Liver (tissue), 9 donors: Measurements from ENCODE around the gene BRSK2. TPM values are rescaled to one million over a fixed set of nuclear protein-coding genes. Genes with fewer than 3 reads are reported as not detected.

Experiments used
- DNase-seq: peaks from one replicate; pipeline ENCODE4 v3.0.0-alpha.2; 2017; ENCODE audit warnings: low spot score
- H3K27ac ChIP-seq, 2 donors: one replicate each; pipeline ENCODE4 v1.7.0; 2013; ENCODE audit warnings: inconsistent platforms in 2 of 2, low read length in 2 of 2, control low read depth in 1 of 2, low read depth in 1 of 2, mild to moderate bottlenecking in 1 of 2
- H3K27me3 ChIP-seq, 4 donors: one replicate each; pipeline versions ENCODE4 v1.6.1 to v1.7.0; 2013; ENCODE audit warnings: low read length in 3 of 4, inconsistent platforms in 1 of 4, mild to moderate bottlenecking in 1 of 4, moderate library complexity in 1 of 4; ENCODE audit not compliant: control insufficient read depth in 4 of 4, insufficient read depth in 4 of 4
- H3K36me3 ChIP-seq, 4 donors: one replicate each; pipeline versions ENCODE4 v1.6.1 to v1.7.0; 2013; ENCODE audit warnings: low read length in 3 of 4, mild to moderate bottlenecking in 3 of 4, low read depth in 1 of 4, moderate library complexity in 1 of 4; ENCODE audit not compliant: control insufficient read depth in 4 of 4, insufficient read depth in 3 of 4
- H3K4me1 ChIP-seq, 4 donors: one replicate each; pipeline versions ENCODE4 v1.6.1 to v1.7.0; 2013; ENCODE audit warnings: low read length in 3 of 4, mild to moderate bottlenecking in 3 of 4, moderate library complexity in 1 of 4; ENCODE audit not compliant: control insufficient read depth in 4 of 4, insufficient read depth in 4 of 4
- H3K4me3 ChIP-seq, 3 donors: one replicate each; pipeline versions ENCODE4 v1.6.1 to v1.7.0; 2013; ENCODE audit warnings: low read length in 3 of 3, control low read depth in 1 of 3, low read depth in 1 of 3, mild to moderate bottlenecking in 1 of 3
- H3K9ac ChIP-seq, 2 donors: one replicate each; pipeline ENCODE4 v1.7.0; 2013; ENCODE audit warnings: low read length in 2 of 2, mild to moderate bottlenecking in 2 of 2, moderate library complexity in 2 of 2, control low read depth in 1 of 2, low read depth in 1 of 2
- H3K9me3 ChIP-seq, 4 donors: one replicate each; pipeline versions ENCODE4 v1.6.1 to v1.7.0; 2013; ENCODE audit warnings: low read length in 3 of 4; ENCODE audit not compliant: control insufficient read depth in 4 of 4
- ATF3 ChIP-seq: IDR thresholded peaks from 2 replicates; pipeline ENCODE4 v1.6.1; 2016; ENCODE audit warnings: antibody characterized with exemption
- CTCF ChIP-seq: fragments of 150-350 bp; IDR thresholded peaks from 2 replicates; pipeline ENCODE4 v1.5.1; 2017; ENCODE audit warnings: improper control_type of control experiment, low read depth, low read length; ENCODE audit not compliant: missing input control
- EGR1 ChIP-seq, 2 donors: IDR thresholded peaks; 2 replicates each; pipeline ENCODE4 v1.6.1; 2016 to 2018; ENCODE audit warnings: antibody characterized with exemption in 2 of 2, low read depth in 2 of 2
- FOXA1 ChIP-seq: IDR thresholded peaks from 2 replicates; pipeline ENCODE4 v1.6.1; 2016; ENCODE audit warnings: antibody characterized with exemption
- FOXA2 ChIP-seq: IDR thresholded peaks from 2 replicates; pipeline ENCODE4 v1.6.1; 2016; ENCODE audit warnings: antibody characterized with exemption
- GABPA ChIP-seq, 2 donors: IDR thresholded peaks in 1 of 2; conservative IDR thresholded peaks in 1 of 2; 2 replicates each; pipeline ENCODE4 v1.6.1; 2016; ENCODE audit warnings: antibody characterized with exemption in 2 of 2, mild to moderate bottlenecking in 1 of 2, moderate library complexity in 1 of 2
- HNF4A ChIP-seq, 2 donors: conservative IDR thresholded peaks; 2 replicates each; pipeline ENCODE4 v1.6.1; 2016; ENCODE audit warnings: antibody characterized with exemption in 2 of 2, mild to moderate bottlenecking in 2 of 2
- HNF4G ChIP-seq: IDR thresholded peaks from 2 replicates; pipeline ENCODE4 v1.6.1; 2016; ENCODE audit warnings: antibody characterized with exemption
- JUND ChIP-seq, 2 donors: IDR thresholded peaks; 2 replicates each; pipeline ENCODE4 v1.6.1; 2016; ENCODE audit warnings: antibody characterized with exemption in 2 of 2
- MAX ChIP-seq: IDR thresholded peaks from 2 replicates; pipeline ENCODE4 v1.6.1; 2016; ENCODE audit warnings: antibody characterized with exemption
- NR2F2 ChIP-seq: IDR thresholded peaks from 2 replicates; pipeline ENCODE4 v1.6.1; 2016; ENCODE audit warnings: antibody characterized with exemption
- RAD21 ChIP-seq, 2 donors: IDR thresholded peaks; 2 replicates each; pipeline ENCODE4 v1.6.1; 2016; ENCODE audit warnings: antibody characterized with exemption in 2 of 2, mild to moderate bottlenecking in 2 of 2
- REST ChIP-seq: IDR thresholded peaks from 2 replicates; pipeline ENCODE4 v1.6.1; 2016; ENCODE audit warnings: antibody characterized with exemption, mild to moderate bottlenecking
- RXRA ChIP-seq, 2 donors: IDR thresholded peaks; 2 replicates each; pipeline ENCODE4 v1.6.1; 2017 to 2018; ENCODE audit warnings: antibody characterized with exemption in 2 of 2, mild to moderate bottlenecking in 1 of 2
- SP1 ChIP-seq: IDR thresholded peaks from 2 replicates; pipeline ENCODE4 v1.6.1; 2018; ENCODE audit warnings: antibody characterized with exemption, mild to moderate bottlenecking
- TAF1 ChIP-seq: conservative IDR thresholded peaks from 2 replicates; pipeline ENCODE4 v1.6.1; 2016; ENCODE audit warnings: antibody characterized with exemption, mild to moderate bottlenecking
- YY1 ChIP-seq: IDR thresholded peaks from 2 replicates; pipeline ENCODE4 v1.6.1; 2016; ENCODE audit warnings: antibody characterized with exemption, mild to moderate bottlenecking
- ZBTB33 ChIP-seq: IDR thresholded peaks from 2 replicates; pipeline ENCODE4 v1.6.1; 2016; ENCODE audit warnings: antibody characterized with exemption
- WGBS: extraction: QIAGEN DNeasy Blood & Tissue Kit; methylation state at CpG from one replicate; pipeline ENCODE4 v1.1.7; 2013; 5-methylcytosine and 5-hydroxymethylcytosine counted together
- polyA plus RNA-seq, 2 donors: library from polyadenylated mRNA; stranded (reverse) in 1 of 2; unstranded in 1 of 2; fragments of 200-250 nt in 1 of 2; fragments of >200 nt in 1 of 2; fragmentation: Nextera tagmentation in 1 of 2; extraction: Ambion mirVana in 1 of 2; gene quantifications; one replicate each; pipeline versions ENCODE4 v1.2.1 to v1.2.3, GENCODE V29; 2013 to 2015
- total RNA-seq, 2 donors: library from RNA; depleted of rRNA; stranded (reverse); fragments of >200 nt; gene quantifications; one replicate each; pipeline ENCODE4 v1.2.3, GENCODE V29; 2014
- donor health status: healthy.
- donor health status: healthy.
- donor health status: healthy.
- donor health status: healthy.
- donor health status: healthy.

The BRSK2 gene
- total and polyA plus RNA-seq, 4 donors: 0.05 to 0.17 TPM; not detected in 2

GRCh38 chr11:1455032-1455762, 65.5 kb downstream of the BRSK2 start:
- 79% methylated on average over 24 of the region's 24 CpGs for WGBS

GRCh38 chr11:1455763-1456060, 66.0 kb downstream of the BRSK2 start:
- DNase-seq: no peak
- Histone ChIP-seq H3K27ac (no peak overlapping the region), H3K4me3 (no peak overlapping the region), H3K4me1 (peaks cover 0 to 3% (median 0%) of the 10 kb centered on the region in 4 donors), H3K9me3 (no peaks in the 10 kb centered on the region), H3K36me3 (peaks cover 0 to 2% (median 0%) of the 10 kb centered on the region in 4 donors), H3K9ac (no peak overlapping the region), H3K27me3 (no peaks in the 10 kb centered on the region)
- TF ChIP-seq RXRA (IDR thresholded peaks at IDR 0.05) (no peak), SP1 (no peak), NR2F2 (no peak), REST (no peak), RAD21 (IDR thresholded peaks at IDR 0.05) (no peak), JUND (IDR thresholded peaks at IDR 0.05) (no peak), MAX (no peak), ATF3 (no peak), YY1 (no peak), TAF1 (no peak), HNF4G (no peak), ZBTB33 (no peak), HNF4A (conservative IDR thresholded peaks at IDR 0.05) (no peak), FOXA2 (no peak), GABPA (IDR thresholded peaks at IDR 0.05 in 1 of 2, conservative IDR thresholded peaks at IDR 0.05 in 1 of 2) (no peak), CTCF (no peak), EGR1 (IDR thresholded peaks at IDR 0.05; ENCODE audit: low read depth in 2 of 2) (no peak), FOXA1 (no peak)
- 71% methylated on average over 5 of the region's 5 CpGs for WGBS

More at GRCh38 chr11:1455032-1455762, 65.5 kb downstream of the BRSK2 start:
- Histone ChIP-seq H3K9me3 (no peaks in the 10 kb centered on the region), H3K27me3 (no peaks in the 10 kb centered on the region), H3K27ac (no peak overlapping the region), H3K9ac (no peak overlapping the region), H3K36me3 (peaks cover 0 to 2% (median 0%) of the 10 kb centered on the region in 4 donors), H3K4me1 (no peaks in the 10 kb centered on the region), H3K4me3 (no peak overlapping the region)
- no peak for DNase-seq
- TF ChIP-seq FOXA2: no peak
- TF ChIP-seq MAX: no peak
- TF ChIP-seq NR2F2: no peak
- no peak for TF ChIP-seq RAD21 (IDR thresholded peaks at IDR 0.05)
- no peak for TF ChIP-seq FOXA1
